NT2/D1 (cell line): ENCODE results near the gene PDCD1LG2.

Experiments
- SUZ12 ChIP-seq: IDR thresholded peaks from 2 replicates; pipeline ENCODE4 v1.6.1; 2011; ENCODE audit not compliant: insufficient read length, insufficient read depth; ENCODE audit errors: extremely low read depth
- YY1 ChIP-seq: IDR thresholded peaks from 2 replicates; pipeline ENCODE4 v1.6.1; 2011; ENCODE audit not compliant: insufficient read length, insufficient read depth
- ZNF274 ChIP-seq: IDR thresholded peaks from 2 replicates; pipeline ENCODE4 v1.6.1; 2011; ENCODE audit warnings: mild to moderate bottlenecking, low read depth, low read length

GRCh38 chr9:5511935-5512580, 1.7 kb downstream of the PDCD1LG2 start:
- TF ChIP-seq YY1 (no peak), ZNF274 (no peak), SUZ12 (no peak)
